B cell (primary cell): Measurements from ENCODE around the gene CRYGD. TPM values are rescaled to one million over a fixed set of nuclear protein-coding genes. Genes with fewer than 3 reads are reported as not detected.

ENCODE experiments used
- ATAC-seq: fragments of 200-7000 bp; cut with Tn5 transposase; one replicate; pipeline ENCODE4 v1.10.0; 2021; ENCODE audit warnings: low read depth, mild to moderate bottlenecking, moderate number of reproducible peaks, moderate library complexity
- CTCF ChIA-PET: fragments of 350-600 bp; sonication (Branson Sonifier 250); formaldehyde crosslinking; loops from one replicate; lab custom pipeline; 2021; ENCODE audit warnings: antibody characterized with exemption, inconsistent platforms; lab: Charles Lee
- POLR2A ChIA-PET: fragments of 350-600 bp; sonication (Branson Sonifier 250); formaldehyde crosslinking; loops from one replicate; lab custom pipeline; 2021; ENCODE audit warnings: antibody characterized with exemption; lab: Charles Lee
- DNase-seq: peaks from one replicate; pipeline ENCODE4 v3.0.0; 2013
- H2AFZ ChIP-seq: 2 replicates; pipeline ENCODE4 v1.6.1; 2012; ENCODE audit warnings: mild to moderate bottlenecking, low read depth, low read length; ENCODE audit not compliant: insufficient read depth, poor library complexity, severe bottlenecking
- H3K27ac ChIP-seq, 2 donors: 1 replicate in 1 of 2; 2 replicates in 1 of 2; pipeline ENCODE4 v1.5.1; 2012 to 2013; ENCODE audit warnings: low read length in 2 of 2, mild to moderate bottlenecking in 2 of 2, moderate library complexity in 1 of 2
- H3K27me3 ChIP-seq, 4 experiments: fragments of 200-600 bp in 1 of 4; sonication (generic) in 1 of 4; replicated peaks in 1 of 4; 1 replicate in 2 of 4; 2 replicates in 2 of 4; pipeline versions ENCODE4 v1.6.1 to v1.7.0; 2013 to 2016; ENCODE audit warnings: low read length in 3 of 4, mild to moderate bottlenecking in 2 of 4, mixed read lengths in 1 of 4, moderate library complexity in 1 of 4; ENCODE audit not compliant: insufficient read depth in 4 of 4, control insufficient read depth in 3 of 4; ENCODE audit errors: control extremely low read depth in 1 of 4
- H3K36me3 ChIP-seq, 2 experiments: replicated peaks in 1 of 2; 1 replicate in 1 of 2; 2 replicates in 1 of 2; pipeline versions ENCODE4 v1.6.1 to v1.7.1; 2013; ENCODE audit warnings: low read length in 1 of 2; ENCODE audit not compliant: insufficient read depth in 2 of 2, control insufficient read depth in 1 of 2; ENCODE audit errors: control extremely low read depth in 1 of 2, extremely low read depth in 1 of 2
- H3K4me1 ChIP-seq, 2 donors: fragments of 200-600 bp in 1 of 2; sonication (generic) in 1 of 2; 1 replicate in 1 of 2; 2 replicates in 1 of 2; pipeline versions ENCODE4 v1.5.1 to v1.6.1; 2013 to 2017; ENCODE audit warnings: low read length in 2 of 2; ENCODE audit not compliant: control insufficient read depth in 2 of 2, insufficient read depth in 2 of 2
- H3K4me2 ChIP-seq: replicated peaks from 2 replicates; pipeline ENCODE3; 2012; ENCODE audit warnings: mild to moderate bottlenecking, low read depth, low read length; ENCODE audit not compliant: poor library complexity, severe bottlenecking
- H3K4me3 ChIP-seq, 5 experiments: fragments of 200-600 bp in 1 of 5; sonication (generic) in 1 of 5; 1 replicate in 3 of 5; 2 replicates in 2 of 5; pipeline versions ENCODE4 v1.5.1 to v1.7.0; 2011 to 2016; ENCODE audit warnings: low read length in 4 of 5, mild to moderate bottlenecking in 4 of 5, low read depth in 2 of 5, control low read depth in 1 of 5, moderate library complexity in 1 of 5; ENCODE audit not compliant: insufficient read depth in 1 of 5; ENCODE audit errors: control extremely low read depth in 1 of 5, extremely low read depth in 1 of 5
- H3K79me2 ChIP-seq: fragments of 200-600 bp; sonication (generic); one replicate; pipeline ENCODE4 v1.6.0; 2016; ENCODE audit warnings: low read length; ENCODE audit not compliant: control insufficient read depth, insufficient read depth
- H3K9ac ChIP-seq: fragments of 200-600 bp; sonication (generic); 2 replicates; pipeline ENCODE4 v1.6.1; 2017; ENCODE audit warnings: mild to moderate bottlenecking, low read length, moderate library complexity
- H3K9me3 ChIP-seq, 3 donors: one replicate each; pipeline versions ENCODE4 v1.6.1 to v1.7.1; 2013; ENCODE audit warnings: low read length in 2 of 3; ENCODE audit not compliant: control insufficient read depth in 2 of 3, insufficient read depth in 1 of 3; ENCODE audit errors: control extremely low read depth in 1 of 3
- H4K20me1 ChIP-seq: 2 replicates; pipeline ENCODE4 v1.6.0; 2012; ENCODE audit warnings: mild to moderate bottlenecking, low read length; ENCODE audit not compliant: insufficient read depth, control insufficient read depth, poor library complexity, severe bottlenecking
- H3K27ac Mint-ChIP-seq: one replicate; pipeline ENCODE4 v1.8.0; 2021; ENCODE audit warnings: mixed read lengths
- H3K27me3 Mint-ChIP-seq: one replicate; pipeline ENCODE4 v1.8.0; 2021; ENCODE audit warnings: mixed read lengths
- H3K4me1 Mint-ChIP-seq: one replicate; pipeline ENCODE4 v1.8.0; 2021; ENCODE audit warnings: mixed read lengths
- H3K4me3 Mint-ChIP-seq: one replicate; pipeline ENCODE4 v1.8.0; 2021; ENCODE audit warnings: mixed read lengths
- H3K9me3 Mint-ChIP-seq: one replicate; pipeline ENCODE4 v1.8.0; 2022; ENCODE audit warnings: mixed read lengths; ENCODE audit not compliant: insufficient read depth
- EZH2 ChIP-seq: IDR thresholded peaks from 2 replicates; pipeline ENCODE4 v1.6.1; 2012; ENCODE audit warnings: borderline replicate concordance, low read depth, mild to moderate bottlenecking, moderate library complexity, low read length; ENCODE audit not compliant: insufficient read depth, poor library complexity, severe bottlenecking
- WGBS: methylation state at CpG from one replicate; pipeline ENCODE4 v1.1.5; 2013; ENCODE audit warnings: missing lambda C conversion rate; ENCODE audit not compliant: insufficient coverage; 5-methylcytosine and 5-hydroxymethylcytosine counted together
- intact Hi-C: fragments of 100-400 bp; cut with micrococcal nuclease; formaldehyde crosslinking; loops from one replicate; pipeline ENCODE4 v1.10.0; 2022
- polyA plus RNA-seq: library from polyadenylated mRNA; depleted of rRNA; stranded (reverse); fragments of >200 nt; gene quantifications from 2 replicates; pipeline ENCODE4 v1.2.3, GENCODE V29; 2012
- total RNA-seq, 2 donors: library from RNA; stranded (reverse); fragments of 120-200 nt in 1 of 2; gene quantifications; 1 replicate in 1 of 2; 2 replicates in 1 of 2; pipeline versions ENCODE4 v1.2.3 to v1.2.4, GENCODE V29; 2013 to 2022
- TF ChIP-seq, protein P1 (sequence below): fragments of 200-600 bp; IDR thresholded peaks from one replicate; pipeline ENCODE4 v1.8.0; 2022; ENCODE audit warnings: antibody characterized with exemption, mild to moderate bottlenecking

CRYGD gene
- total and polyA plus RNA-seq, 2 donors (not counting 1 experiment from before 2014, with no cell fraction given): not detected

DNA sequence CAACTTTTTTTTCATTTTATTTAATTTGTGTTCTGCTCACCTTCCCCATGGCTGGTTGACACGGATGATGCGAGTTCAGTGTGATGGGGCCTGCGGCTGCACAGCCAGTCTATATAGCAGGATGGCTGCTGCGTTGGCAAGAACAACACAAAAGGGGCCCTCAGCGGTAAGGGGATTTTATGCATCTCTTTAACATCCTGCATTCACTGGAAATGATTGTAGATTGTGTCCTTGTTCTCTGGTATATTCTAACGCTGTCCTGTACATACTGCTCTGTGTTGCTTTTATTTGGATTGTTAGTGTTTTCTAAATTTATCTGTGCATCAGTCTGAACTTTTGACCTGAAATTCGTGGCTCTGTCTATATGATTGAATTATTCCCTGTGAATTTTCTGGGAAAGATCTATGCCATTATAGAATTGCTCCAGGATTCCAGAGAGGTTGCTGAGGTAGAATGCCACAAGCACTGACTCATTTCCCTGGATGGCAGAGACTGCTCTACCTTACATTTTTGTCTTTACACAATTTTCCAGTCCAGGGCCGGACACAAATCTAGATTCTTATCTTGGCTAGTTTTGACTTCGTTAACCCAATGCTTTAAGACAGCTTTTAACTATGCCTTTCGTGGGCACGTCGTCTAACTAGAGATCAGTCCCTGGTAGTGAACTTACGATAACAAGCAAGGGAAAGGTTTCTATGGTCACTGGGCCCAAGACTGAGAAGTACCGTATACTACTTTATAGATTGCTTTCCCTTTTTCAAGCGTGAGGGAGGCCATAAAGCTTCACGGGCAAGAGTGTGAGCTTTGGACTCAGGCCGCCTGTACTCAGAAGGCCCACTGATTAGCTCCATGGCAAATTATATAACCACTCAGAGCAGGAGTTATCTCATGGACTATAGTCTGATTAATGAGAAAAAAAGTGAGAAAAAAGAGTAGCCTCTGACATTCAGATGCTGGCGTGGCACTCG, 5.7 kb upstream of the CRYGD start, which contains the start of gene CRYGC:
Gene CRYGC (minus strand): TSS at position 85 of the 968 bp plus-strand sequence. CDS start 36 bp downstream, at position 49.
- no peaks in the 10 kb centered on the region for H3K79me2 ChIP-seq
- no peak within 1 kb of the TSS for H3K27ac Mint-ChIP-seq
- no peaks in the 10 kb centered on the region for H3K9me3 ChIP-seq
- no peak within 1 kb of the TSS for H3K4me3 ChIP-seq
- H3K4me3 Mint-ChIP-seq: no peak within 1 kb of the TSS
- no peak for DNase-seq
- intact Hi-C loops: no loop called here
- no peak within 1 kb of the TSS for H3K9ac ChIP-seq
- POLR2A ChIA-PET: no interaction called here
- no peak within 1 kb of the TSS for H3K4me2 ChIP-seq
- H3K9me3 Mint-ChIP-seq: no peaks in the 10 kb centered on the region
- WGBS: 94% methylated on average over 13 of the region's 19 CpGs
- peaks cover under 1% of the 10 kb centered on the region for H3K4me1 Mint-ChIP-seq
- H2AFZ ChIP-seq: no peak within 1 kb of the TSS
- no peaks in the 10 kb centered on the region for H3K36me3 ChIP-seq
- CTCF ChIA-PET: no interaction called here
- TF ChIP-seq EZH2: no peak
- TF ChIP-seq, protein P1, sequence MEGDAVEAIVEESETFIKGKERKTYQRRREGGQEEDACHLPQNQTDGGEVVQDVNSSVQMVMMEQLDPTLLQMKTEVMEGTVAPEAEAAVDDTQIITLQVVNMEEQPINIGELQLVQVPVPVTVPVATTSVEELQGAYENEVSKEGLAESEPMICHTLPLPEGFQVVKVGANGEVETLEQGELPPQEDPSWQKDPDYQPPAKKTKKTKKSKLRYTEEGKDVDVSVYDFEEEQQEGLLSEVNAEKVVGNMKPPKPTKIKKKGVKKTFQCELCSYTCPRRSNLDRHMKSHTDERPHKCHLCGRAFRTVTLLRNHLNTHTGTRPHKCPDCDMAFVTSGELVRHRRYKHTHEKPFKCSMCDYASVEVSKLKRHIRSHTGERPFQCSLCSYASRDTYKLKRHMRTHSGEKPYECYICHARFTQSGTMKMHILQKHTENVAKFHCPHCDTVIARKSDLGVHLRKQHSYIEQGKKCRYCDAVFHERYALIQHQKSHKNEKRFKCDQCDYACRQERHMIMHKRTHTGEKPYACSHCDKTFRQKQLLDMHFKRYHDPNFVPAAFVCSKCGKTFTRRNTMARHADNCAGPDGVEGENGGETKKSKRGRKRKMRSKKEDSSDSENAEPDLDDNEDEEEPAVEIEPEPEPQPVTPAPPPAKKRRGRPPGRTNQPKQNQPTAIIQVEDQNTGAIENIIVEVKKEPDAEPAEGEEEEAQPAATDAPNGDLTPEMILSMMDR: no peak
- no peaks in the 10 kb centered on the region for H4K20me1 ChIP-seq
- H3K27me3 Mint-ChIP-seq: peaks cover 30% of the 10 kb centered on the region
- peaks cover 0 to under 1% of the 10 kb centered on the region in 2 donors for H3K4me1 ChIP-seq
- no peak for ATAC-seq
- H3K27ac ChIP-seq: no peak within 1 kb of the TSS
- peaks cover 0 to 7% (median 5%) of the 10 kb centered on the region in 4 experiments for H3K27me3 ChIP-seq

- no peaks in the 10 kb centered on the region for H3K9me3 ChIP-seq
- H3K4me3 ChIP-seq: no peak overlapping the region
- ChIA-PET POLR2A (no interaction called here), CTCF (no interaction called here)
- TF ChIP-seq, protein P1: no peak
- TF ChIP-seq EZH2: no peak
- Mint-ChIP-seq H3K9me3 (no peaks in the 10 kb centered on the region), H3K27me3 (peaks cover 41% of the 10 kb centered on the region), H3K4me3 (no peak overlapping the region), H3K27ac (no peak overlapping the region), H3K4me1 (peaks cover 11% of the 10 kb centered on the region)
- H3K79me2 ChIP-seq: no peaks in the 10 kb centered on the region
- peaks cover 0 to 8% of the 10 kb centered on the region in 2 donors for H3K4me1 ChIP-seq
- DNase-seq (no peak), ATAC-seq (no peak)
- H4K20me1 ChIP-seq: no peaks in the 10 kb centered on the region
- intact Hi-C loops: no loop called here
- no peaks in the 10 kb centered on the region for H3K36me3 ChIP-seq
- no peak overlapping the region for H2AFZ ChIP-seq
- 90% methylated on average over 11 of the region's 12 CpGs for WGBS
- no peak overlapping the region for H3K9ac ChIP-seq
- peaks cover 0 to 20% (median 12%) of the 10 kb centered on the region in 4 experiments for H3K27me3 ChIP-seq
- H3K4me2 ChIP-seq: no peak overlapping the region
- H3K27ac ChIP-seq: no peak overlapping the region
These were observed 3.8 kb upstream of the CRYGD start for GRCh38 chr2:208128136-208128535.
